Prostate gland (tissue), 2 donors: ENCODE data around the gene MAP2K1.

Source experiments
- POLR2A ChIP-seq: fragments of 450-650 bp; IDR thresholded peaks from one replicate; pipeline ENCODE4 v1.6.1; 2016; ENCODE audit warnings: antibody characterized with exemption, mild to moderate bottlenecking
- TF ChIP-seq, protein P1 (sequence below), 4 experiments: fragments of 200-600 bp in 2 of 4; fragments of 450-650 bp in 2 of 4; sonication (generic) in 2 of 4; IDR thresholded peaks; 1 replicate in 3 of 4; 2 replicates in 1 of 4; pipeline ENCODE4 v1.5.1; 2016 to 2019; ENCODE audit warnings: antibody characterized with exemption in 4 of 4, mild to moderate bottlenecking in 2 of 4, moderate library complexity in 2 of 4

DNA sequence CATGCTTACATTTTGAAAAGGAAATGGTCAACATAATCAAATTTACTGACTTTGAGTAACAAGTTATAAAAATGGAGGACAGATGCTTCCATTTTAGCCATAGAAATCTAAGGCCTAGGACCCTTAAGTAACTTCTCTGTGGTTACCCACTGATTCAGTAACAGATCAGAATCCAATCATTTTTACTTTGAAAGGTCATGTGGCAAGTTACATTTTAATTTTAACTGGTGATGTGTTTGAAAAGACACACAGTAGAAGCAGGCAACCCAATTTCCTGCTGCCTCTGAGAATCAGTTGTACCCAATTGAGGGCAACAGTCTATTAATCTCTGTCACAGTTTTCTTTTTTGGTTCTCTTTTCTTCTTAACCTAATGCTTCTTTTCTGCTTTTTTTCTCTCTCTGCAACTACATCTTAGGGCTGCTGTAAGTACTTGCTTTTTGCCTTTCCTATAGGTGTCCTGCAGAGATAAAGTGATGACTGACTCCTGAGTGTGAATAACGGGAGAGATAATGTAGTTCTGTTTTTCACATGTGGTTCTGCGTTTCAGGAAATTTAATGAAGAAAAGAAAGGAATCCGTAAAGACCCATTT lies 121.7 kb downstream of the MAP2K1 start:
- no peak for TF ChIP-seq POLR2A
- TF ChIP-seq, protein P1, sequence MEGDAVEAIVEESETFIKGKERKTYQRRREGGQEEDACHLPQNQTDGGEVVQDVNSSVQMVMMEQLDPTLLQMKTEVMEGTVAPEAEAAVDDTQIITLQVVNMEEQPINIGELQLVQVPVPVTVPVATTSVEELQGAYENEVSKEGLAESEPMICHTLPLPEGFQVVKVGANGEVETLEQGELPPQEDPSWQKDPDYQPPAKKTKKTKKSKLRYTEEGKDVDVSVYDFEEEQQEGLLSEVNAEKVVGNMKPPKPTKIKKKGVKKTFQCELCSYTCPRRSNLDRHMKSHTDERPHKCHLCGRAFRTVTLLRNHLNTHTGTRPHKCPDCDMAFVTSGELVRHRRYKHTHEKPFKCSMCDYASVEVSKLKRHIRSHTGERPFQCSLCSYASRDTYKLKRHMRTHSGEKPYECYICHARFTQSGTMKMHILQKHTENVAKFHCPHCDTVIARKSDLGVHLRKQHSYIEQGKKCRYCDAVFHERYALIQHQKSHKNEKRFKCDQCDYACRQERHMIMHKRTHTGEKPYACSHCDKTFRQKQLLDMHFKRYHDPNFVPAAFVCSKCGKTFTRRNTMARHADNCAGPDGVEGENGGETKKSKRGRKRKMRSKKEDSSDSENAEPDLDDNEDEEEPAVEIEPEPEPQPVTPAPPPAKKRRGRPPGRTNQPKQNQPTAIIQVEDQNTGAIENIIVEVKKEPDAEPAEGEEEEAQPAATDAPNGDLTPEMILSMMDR (IDR thresholded peaks at IDR 0.05), result no peak
